ENCODE data around the gene PRR5. TPM values are rescaled to one million over a fixed set of nuclear protein-coding genes. Genes with fewer than 3 reads are reported as not detected.
"Not testable (repeated sequence)": the region's sequence is repeated elsewhere in the genome, so short reads cannot be mapped to it uniquely, and the experiment has no call there.

PRR5 gene
- total RNA-seq, 4 donors from 2014 or later: 22.2 to 51.5 (median 31.6) TPM

GRCh38 chr22:44672632-44673031 is 29.4 kb upstream of the PRR5 start:
- DNase-seq (ENCODE audit: low spot score) (no peak), ATAC-seq (ENCODE audit: low FRiP score) (no peak)
- TF ChIP-seq CTCF (IDR thresholded peaks at IDR 0.05): no peak

GRCh38 chr22:44673406-44673805 is 28.6 kb upstream of the PRR5 start:
- ATAC-seq (ENCODE audit: low FRiP score): no peak
- DNase-seq (ENCODE audit: low spot score): no peak
- TF ChIP-seq CTCF (IDR thresholded peaks at IDR 0.05): no peak

GRCh38 chr22:44676066-44676440 is 26.0 kb upstream of the PRR5 start:
- not testable (repeated sequence) for ATAC-seq (ENCODE audit: low FRiP score); DNase-seq (ENCODE audit: low spot score)

GRCh38 chr22:44676441-44677352 is 25.3 kb upstream of the PRR5 start:
- no peak for DNase-seq (ENCODE audit: low spot score)
- ATAC-seq (ENCODE audit: low FRiP score): no peak
- no peak for TF ChIP-seq CTCF (IDR thresholded peaks at IDR 0.05)

- ATAC-seq (ENCODE audit: low FRiP score) (no peak), DNase-seq (ENCODE audit: low spot score) (no peak)
- no peak for TF ChIP-seq CTCF (IDR thresholded peaks at IDR 0.05)
Measured at GRCh38 chr22:44677353-44677840, 24.6 kb upstream of the PRR5 start.

- no peak for ATAC-seq (ENCODE audit: low FRiP score)
- no peak for DNase-seq (ENCODE audit: low spot score)
- TF ChIP-seq CTCF (IDR thresholded peaks at IDR 0.05): no peak
Measured at GRCh38 chr22:44677871-44678555, 24.0 kb upstream of the PRR5 start.

- ATAC-seq (ENCODE audit: low FRiP score): no peak
- no peak for DNase-seq (ENCODE audit: low spot score)
- TF ChIP-seq CTCF (IDR thresholded peaks at IDR 0.05): no peak
Measured at GRCh38 chr22:44678556-44679305, 23.3 kb upstream of the PRR5 start.

GRCh38 chr22:44679306-44679647 is 22.7 kb upstream of the PRR5 start:
- ATAC-seq (ENCODE audit: low FRiP score); DNase-seq (ENCODE audit: low spot score): not testable (repeated sequence)
